Heart left ventricle (tissue), 16 donors: ENCODE data around the gene CDY2A. TPM values are rescaled to one million over a fixed set of nuclear protein-coding genes. Genes with fewer than 3 reads are reported as not detected.
"Not testable (repeated sequence)": the region's sequence is repeated elsewhere in the genome, so short reads cannot be mapped to it uniquely, and the experiment has no call there.

Experiments used
- ATAC-seq, 4 donors: fragments of 200-7000 bp; cut with Tn5 transposase; one replicate each; pipeline ENCODE4 v1.9.1; 2020 to 2022; ENCODE audit warnings: moderate library complexity in 4 of 4, mild to moderate bottlenecking in 3 of 4, moderate number of reproducible peaks in 1 of 4
- DNase-seq, 5 donors: peaks; one replicate each; pipeline ENCODE4 v3.0.0-alpha.2; 2020
- H3K27ac ChIP-seq, 12 donors: fragments of 200-600 bp; sonication (generic) in 4 of 12; one replicate each; pipeline versions ENCODE4 v1.5.0 to v1.8.0; 2016 to 2022; ENCODE audit warnings: mild to moderate bottlenecking in 2 of 12
- H3K27me3 ChIP-seq, 9 donors: fragments of 200-600 bp; sonication (generic) in 2 of 9; one replicate each; pipeline versions ENCODE4 v1.5.1 to v1.8.0; 2016 to 2022; ENCODE audit warnings: mild to moderate bottlenecking in 3 of 9
- H3K36me3 ChIP-seq, 9 donors: fragments of 200-600 bp; sonication (generic) in 2 of 9; one replicate each; pipeline versions ENCODE4 v1.5.0 to v1.8.0; 2018 to 2022; ENCODE audit warnings: mild to moderate bottlenecking in 2 of 9
- H3K4me1 ChIP-seq, 12 donors: fragments of 200-600 bp; sonication (generic) in 4 of 12; one replicate each; pipeline versions ENCODE4 v1.5.0 to v1.8.0; 2016 to 2022; ENCODE audit warnings: mild to moderate bottlenecking in 3 of 12
- H3K4me3 ChIP-seq, 12 donors: fragments of 200-600 bp; sonication (generic) in 4 of 12; one replicate each; pipeline versions ENCODE4 v1.5.0 to v1.8.0; 2017 to 2022; ENCODE audit warnings: mild to moderate bottlenecking in 9 of 12, moderate library complexity in 4 of 12
- H3K9me3 ChIP-seq, 12 donors: fragments of 200-600 bp; sonication (generic) in 4 of 12; one replicate each; pipeline versions ENCODE4 v1.5.0 to v1.8.0; 2016 to 2022; ENCODE audit warnings: mild to moderate bottlenecking in 1 of 12
- WGBS, 4 donors: extraction: QIAGEN DNeasy Blood & Tissue Kit in 2 of 4; methylation state at CpG; one replicate each; pipeline versions ENCODE4 v1.1.5 to v1.1.7; 2013 to 2018; 5-methylcytosine and 5-hydroxymethylcytosine counted together
- intact Hi-C, 10 donors: fragments of 100-400 bp; cut with DNase I; formaldehyde crosslinking; loops; one replicate each; pipeline versions ENCODE4 v1.11.1 to v1.14.2; 2022
- polyA plus RNA-seq, 2 donors: library from polyadenylated mRNA; stranded (reverse); fragments of 200-250 nt; gene quantifications; one replicate each; pipeline ENCODE4 v1.2.3, GENCODE V29; 2013
- total RNA-seq, 9 donors: library from RNA; depleted of rRNA in 2 of 9; stranded (reverse); fragments of >200 nt in 2 of 9; fragmentation: NEBNext Ultra II Directional in 3 of 9; extraction: Animal tissue kit (Norgen Biotek cat#: 25700) in 3 of 9; gene quantifications; one replicate each; pipeline versions ENCODE4 v1.1.0 to v1.2.4, GENCODE V29; 2016 to 2023
- donor health status: ischemic (EF 13 %, LVEDD 7.1; RV severe dilation, severe dysfunction).
- donor health status: healthy with polysubstance abuse.
- donor health status: DM: no; HTN: yes; CAD: no.
- donor health status: DM: no; HTN: no; CAD: no.
- donor health status: ischemic (EF 25% LVEDD 6.9; RV normal size, moderate dysfunction).
- donor health status: ischemic (EF 25% LVEDD 5.7; RV mildly dilated, moderate dysfunction).
- donor health status: healthy.
- donor health status: DM: yes; HTN: yes; CAD: no.
- donor health status: ischemic (EF 35%, LVEDD 5.7; RV mildly dilated, moderate dysfunction).
- donor health status: nonischemic (EF 11% LVEDD 7.7; RV severe dilation, severe dysfunction).
- donor health status: DM: yes; HTN: yes; CAD: no.
- donor health status: PGD.
- donor health status: ischemic (EF 29% LVEDD 5.4; RV normal size, mild dysfunction).
- donor health status: nonischemic (EF 23%, LVEDD 6.1; RV moderate dilation, normal function).

CDY2A gene
- total and polyA plus RNA-seq, 11 donors, result not detected

DNA sequence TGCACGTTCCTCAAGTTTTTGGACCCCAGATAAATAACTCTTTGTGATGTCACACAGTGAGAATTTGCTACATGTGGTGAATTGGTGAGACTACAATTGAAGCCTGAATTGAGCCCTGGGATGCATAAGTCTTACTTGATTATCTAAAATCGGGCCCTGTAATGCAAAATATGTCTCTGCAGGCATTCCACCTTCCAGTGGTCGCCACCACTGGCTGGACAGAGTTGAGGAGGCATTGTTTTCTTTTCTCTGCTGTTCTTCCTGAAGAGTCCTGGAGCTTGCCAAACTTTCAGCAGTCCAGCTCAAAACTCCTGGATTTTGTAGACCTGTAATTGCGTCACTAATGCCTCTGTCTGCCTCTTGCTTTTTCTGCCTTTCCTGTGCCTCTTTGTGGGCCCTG lies 23.5 kb downstream of the CDY2A start:
- H3K9me3 ChIP-seq, H3K36me3 ChIP-seq, DNase-seq, H3K27me3 ChIP-seq, H3K4me1 ChIP-seq, H3K27ac ChIP-seq, H3K4me3 ChIP-seq, intact Hi-C loops, ATAC-seq: not testable (repeated sequence)
- no CpG with 5 or more reads among the region's 4 CpGs for WGBS, 4 donors

DNA sequence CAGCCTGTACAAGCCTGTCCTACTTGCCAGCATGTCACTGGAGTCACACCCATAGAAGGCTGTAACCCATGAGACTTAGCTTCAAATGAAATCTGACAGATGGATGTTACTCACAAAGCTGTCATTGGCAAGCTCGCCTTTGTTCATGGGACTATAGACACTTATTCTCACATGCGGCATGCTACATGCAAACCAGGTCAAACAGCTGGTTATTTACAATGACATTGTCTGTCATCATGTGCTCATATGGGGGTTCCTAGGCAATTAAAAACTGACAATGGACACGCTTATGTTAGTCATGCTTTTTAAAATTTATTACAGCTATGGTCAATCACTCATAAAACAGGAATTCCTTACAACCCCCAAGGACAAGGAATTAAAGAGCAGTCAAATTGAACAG lies 30.9 kb downstream of the CDY2A start:
- WGBS, 4 donors, result no CpG with 5 or more reads among the region's 3 CpGs
- H3K36me3 ChIP-seq, H3K4me1 ChIP-seq, H3K9me3 ChIP-seq, DNase-seq, H3K4me3 ChIP-seq, intact Hi-C loops, ATAC-seq, H3K27me3 ChIP-seq, H3K27ac ChIP-seq: not testable (repeated sequence)

DNA sequence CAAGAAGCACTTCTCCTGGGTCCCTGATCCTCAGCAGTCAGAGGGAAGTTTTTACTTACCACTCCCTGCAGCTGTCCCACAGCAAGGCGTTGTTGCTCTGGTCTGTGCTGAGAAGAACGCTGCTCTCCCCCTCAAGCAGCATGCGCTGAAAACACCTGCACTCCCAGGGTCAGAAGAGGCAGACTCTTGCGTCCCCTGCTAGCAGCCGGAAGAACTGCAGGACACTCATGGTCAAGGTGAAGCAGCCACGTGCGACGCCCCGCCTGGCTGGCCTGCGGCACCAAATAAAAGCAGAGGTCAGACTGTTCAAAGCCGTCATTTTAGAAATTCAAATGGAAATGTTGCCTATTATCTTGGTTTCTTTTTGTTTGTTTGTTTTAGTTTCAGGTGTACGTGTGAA lies 47.9 kb downstream of the CDY2A start:
- H3K36me3 ChIP-seq, ATAC-seq, H3K27me3 ChIP-seq, intact Hi-C loops, H3K9me3 ChIP-seq, H3K4me3 ChIP-seq, H3K4me1 ChIP-seq, DNase-seq, H3K27ac ChIP-seq: not testable (repeated sequence)
- WGBS, 4 donors, result no CpG with 5 or more reads among the region's 12 CpGs

Other genes starting within 250 kb of the CDY2A start
- gene CDY2B, start 145.6 kb upstream of the CDY2A start, total RNA-seq, result not detected
- not detected for gene CDY2B, start 145.6 kb upstream of the CDY2A start, polyA plus RNA-seq